Activated CD8-positive, alpha-beta memory T cell treated with anti-CD3 and anti-CD28 coated beads for 24 hours (primary cell): ENCODE measurements around the gene RAI1.

ENCODE experiments used
- DNase-seq: peaks from one replicate; pipeline ENCODE4 v3.0.0-alpha.2; 2020

RAI1 gene

DNA sequence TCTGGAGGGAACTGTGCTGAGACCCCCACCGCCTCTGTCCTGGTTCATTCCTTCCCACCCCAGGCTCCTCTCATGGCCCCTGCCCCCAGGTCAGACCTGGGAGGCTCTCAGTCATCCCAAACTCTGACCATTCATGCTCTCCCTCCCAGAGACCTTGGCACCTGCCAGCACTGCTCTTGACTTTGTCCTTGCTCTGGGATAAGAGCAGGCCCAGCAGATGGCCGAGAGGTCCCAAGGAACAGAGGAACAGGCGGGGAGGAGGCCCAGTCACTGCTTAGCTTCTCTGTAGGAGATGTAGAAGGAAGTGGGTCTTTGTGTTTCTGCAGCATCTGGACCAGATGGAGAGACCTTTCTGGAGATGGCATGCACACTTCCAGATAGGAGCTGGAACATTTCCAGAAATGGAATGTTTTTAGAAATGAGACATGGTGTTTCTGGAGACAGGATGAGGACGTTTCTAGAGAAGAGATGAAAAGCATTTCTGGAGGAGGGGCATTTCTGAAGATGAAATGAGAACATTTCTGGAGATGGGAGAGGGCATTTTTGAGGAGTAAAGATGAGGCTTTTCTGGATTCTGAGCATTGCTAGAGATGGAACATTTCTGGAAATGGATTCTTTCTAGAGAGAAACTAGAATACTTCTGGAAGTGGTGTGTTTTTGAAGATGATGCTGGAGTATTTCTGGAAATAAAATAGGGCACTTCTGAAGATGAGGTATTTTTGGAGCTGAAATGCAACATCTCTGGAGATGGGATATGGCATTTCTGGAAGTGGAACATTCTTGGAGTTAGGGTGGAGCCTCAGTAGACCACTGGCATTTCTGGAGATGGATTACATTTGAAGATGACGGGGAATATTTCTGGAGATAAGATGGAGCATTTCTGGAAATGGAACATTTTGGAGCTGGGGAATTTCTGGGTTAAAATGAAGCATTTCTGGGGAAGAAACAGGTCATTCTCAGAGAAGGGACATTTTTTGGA lies 55.2 kb downstream of the RAI1 start:
- DNase-seq, result no peak

DNA sequence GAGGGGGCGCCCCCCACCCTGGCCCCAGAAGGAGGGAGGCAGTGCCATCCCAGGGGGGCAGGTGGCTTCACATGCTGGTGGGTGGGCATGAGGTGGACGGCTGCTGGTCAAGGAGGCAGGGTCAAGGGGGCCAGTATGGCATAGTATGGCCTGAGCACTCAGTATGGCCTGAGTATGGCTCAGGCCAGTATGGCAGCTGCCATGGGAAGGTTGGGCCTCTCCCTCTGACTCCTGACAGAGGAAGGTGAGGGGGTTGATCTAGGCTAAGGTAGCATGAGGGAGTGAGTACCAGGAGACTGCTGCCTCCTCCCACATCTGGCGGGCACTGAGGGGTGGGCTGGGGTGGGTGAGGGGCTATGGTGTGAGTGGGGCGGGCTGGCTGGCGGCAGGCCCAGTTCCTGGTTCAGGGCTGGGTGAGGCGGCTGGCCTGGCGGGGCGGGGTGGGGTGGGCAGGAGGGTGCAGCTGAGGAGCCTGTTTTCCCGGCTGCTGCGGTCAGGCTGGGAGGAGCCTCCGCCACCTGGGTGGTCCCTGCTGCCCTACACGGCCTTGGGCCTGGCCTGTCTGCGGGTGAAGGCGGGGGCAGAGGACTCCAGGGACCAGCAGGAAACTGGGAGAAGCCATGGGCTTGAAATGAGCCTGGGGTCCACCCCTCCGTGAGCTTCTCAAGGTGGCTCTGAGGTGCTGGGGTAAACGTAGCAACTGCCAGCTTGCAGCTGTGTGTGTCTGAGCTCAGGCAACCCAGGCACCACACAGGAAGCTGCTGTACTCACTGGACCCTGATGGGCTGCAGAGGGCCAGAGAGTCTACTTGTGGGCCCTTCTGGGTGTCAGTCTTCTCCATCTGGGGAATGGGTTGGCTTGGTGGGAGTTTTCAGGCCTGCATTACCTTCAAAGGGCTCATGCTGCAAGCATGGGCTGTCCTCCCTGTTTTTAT lies 57.0 kb downstream of the RAI1 start:
- DNase-seq, result no peak

GRCh38 chr17:17738901-17739300 lies 57.6 kb downstream of the RAI1 start:
- no peak for DNase-seq

DNA sequence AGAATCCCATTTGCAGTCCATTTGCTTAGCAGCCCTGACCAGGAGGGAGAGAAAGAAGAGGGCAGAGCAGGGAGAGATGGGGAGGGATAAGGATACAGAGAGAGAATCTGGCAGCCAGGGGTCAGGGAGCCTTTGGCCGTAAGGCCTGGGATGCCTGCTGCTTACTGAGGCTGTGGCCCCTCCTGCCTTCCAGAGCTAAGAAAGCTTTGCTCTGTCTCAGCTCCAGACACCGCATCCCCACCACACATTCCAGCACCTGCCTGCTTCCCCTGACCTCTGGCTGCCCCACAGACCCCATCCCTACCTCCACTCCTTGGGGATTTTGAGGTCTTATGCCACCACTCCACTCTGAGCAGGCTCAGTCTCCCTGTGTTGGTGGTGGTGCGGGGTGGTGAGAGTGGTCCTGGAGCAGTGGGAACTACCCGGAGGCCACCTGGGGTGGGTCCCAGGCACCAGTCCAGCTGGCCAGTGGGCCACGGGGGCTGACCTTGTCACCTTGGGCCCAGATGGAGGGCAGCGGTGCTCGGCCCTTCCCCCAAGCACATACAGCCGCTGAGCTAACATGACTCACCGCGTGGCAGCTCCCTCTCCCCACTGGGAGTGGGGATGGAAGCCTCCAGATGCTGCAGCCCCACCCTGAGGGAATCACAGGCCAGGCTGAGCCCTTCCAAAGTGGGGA lies 58.3 kb downstream of the RAI1 start:
- DNase-seq, result no peak

GRCh38 chr17:17740615-17741348 lies 59.5 kb downstream of the RAI1 start:
- DNase-seq, result no peak

DNA sequence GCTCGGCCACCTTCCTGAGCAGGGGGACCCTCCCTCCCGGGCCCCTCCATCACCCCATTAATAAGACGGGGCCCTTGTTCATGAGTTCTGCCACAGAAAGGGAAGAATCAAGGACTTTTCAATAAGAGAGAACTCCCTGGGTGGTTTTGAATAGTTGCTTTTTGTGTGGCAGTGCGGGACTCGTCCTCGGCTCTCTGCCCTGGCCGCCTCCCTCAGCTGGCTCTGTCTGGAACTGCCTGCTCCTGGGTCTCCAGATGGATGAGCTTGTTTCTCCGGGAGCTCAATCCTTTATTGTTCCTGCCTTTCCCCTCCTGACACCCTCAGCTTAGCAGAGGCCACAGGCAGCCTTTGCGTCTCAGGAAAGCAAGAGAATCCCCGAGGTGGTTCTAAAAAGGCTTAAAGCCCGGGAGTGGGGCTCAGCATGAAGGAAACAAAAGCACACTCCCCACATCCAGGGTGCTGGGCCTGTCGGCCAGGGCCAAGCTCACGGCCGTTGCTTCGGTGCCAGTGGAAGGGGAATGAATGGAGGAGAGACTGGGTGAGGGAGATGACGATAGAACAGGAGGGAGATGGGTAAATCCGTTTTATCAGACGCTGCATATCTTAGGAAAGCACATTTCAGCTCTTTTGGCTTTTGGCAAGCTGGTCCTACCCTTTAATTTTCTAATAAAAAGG lies 60.2 kb downstream of the RAI1 start:
- no peak for DNase-seq

DNA sequence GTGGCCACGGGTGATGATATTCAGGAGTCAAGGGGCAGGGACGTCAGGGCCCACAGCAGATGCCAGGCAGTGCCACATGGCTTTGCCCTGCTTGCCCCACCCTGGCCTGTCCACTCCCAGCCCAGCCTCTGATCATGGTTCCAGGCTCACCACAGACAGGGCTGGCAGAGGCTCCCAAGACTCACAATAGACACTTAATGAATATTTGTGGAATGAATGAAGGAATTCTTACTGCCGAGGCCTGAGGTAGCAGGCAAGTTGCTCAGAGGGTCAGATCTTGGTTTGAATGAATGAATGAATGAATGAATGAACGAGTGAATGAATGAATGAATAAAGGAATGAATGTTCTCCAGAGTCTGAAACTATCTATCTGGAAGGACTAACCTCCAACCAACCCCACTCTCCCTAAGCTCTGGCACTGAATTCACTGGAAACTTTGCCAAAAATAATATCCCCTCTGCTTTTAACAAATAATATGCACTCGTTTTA lies 60.9 kb downstream of the RAI1 start:
- DNase-seq, result no peak

DNA sequence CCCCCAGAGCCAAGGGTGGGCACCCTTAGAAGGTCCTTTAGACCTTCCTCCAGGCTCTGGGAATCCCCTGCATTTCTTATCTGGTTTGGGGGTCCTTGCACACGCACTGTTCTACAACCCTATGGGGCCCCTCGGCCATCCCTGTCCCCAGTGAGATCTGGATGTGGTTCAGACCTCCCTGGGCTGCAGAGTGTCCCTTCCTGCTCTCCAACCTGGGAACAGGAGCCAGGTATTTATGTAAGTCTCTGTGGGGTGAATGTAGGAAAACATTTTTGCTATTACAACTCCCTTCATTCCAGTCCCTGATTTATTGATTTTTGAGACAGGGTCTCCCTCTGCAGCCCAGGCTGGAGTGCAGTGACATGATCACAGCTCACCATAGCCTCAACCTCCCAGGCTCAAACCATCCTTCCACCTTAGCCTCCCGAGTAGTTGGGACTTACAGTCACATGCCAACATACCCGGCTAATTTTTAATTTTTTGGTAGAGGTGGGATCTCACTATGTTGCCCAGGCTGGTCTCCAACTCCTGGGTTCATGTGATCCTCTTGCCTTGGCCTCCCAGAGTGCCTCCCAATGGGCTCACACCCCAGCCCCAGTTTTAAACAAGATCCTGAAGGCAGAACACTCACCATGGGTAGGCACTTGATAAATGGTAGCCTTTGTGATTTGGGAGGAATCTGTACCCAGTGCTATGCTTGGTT lies 61.6 kb downstream of the RAI1 start:
- no peak for DNase-seq

GRCh38 chr17:17743391-17744112 lies 62.3 kb downstream of the RAI1 start:
- DNase-seq, result no peak

GRCh38 chr17:17744116-17744515 lies 62.9 kb downstream of the RAI1 start:
- DNase-seq, result no peak

GRCh38 chr17:17745476-17746455 lies 64.5 kb downstream of the RAI1 start:
- DNase-seq, result no peak

GRCh38 chr17:17748179-17748578 lies 66.9 kb downstream of the RAI1 start:
- DNase-seq, result no peak

DNA sequence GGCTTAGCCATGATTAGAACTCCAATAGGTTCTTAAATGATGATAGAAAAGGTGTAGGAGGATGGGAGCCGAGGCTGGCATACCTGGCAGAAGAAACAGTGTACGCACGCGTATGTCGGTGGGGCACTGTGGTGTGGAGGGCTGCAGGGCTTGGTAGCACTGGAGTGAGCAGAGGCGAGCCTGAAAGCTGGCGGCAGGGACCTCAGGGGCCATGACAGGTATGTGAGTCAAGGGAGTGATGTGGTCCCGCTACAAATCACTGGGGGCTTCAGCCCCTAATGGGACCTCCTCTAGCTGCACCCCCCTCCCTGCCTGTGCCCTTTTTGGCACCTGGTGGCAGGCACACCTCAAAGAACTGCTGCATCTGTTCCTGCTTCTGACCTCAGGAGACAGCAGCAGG lies 67.3 kb downstream of the RAI1 start:
- DNase-seq, result no peak

GRCh38 chr17:17749025-17749772 lies 67.9 kb downstream of the RAI1 start:
- no peak for DNase-seq

GRCh38 chr17:17749921-17750320 lies 68.7 kb downstream of the RAI1 start:
- DNase-seq, result peak; percentile 77

DNA sequence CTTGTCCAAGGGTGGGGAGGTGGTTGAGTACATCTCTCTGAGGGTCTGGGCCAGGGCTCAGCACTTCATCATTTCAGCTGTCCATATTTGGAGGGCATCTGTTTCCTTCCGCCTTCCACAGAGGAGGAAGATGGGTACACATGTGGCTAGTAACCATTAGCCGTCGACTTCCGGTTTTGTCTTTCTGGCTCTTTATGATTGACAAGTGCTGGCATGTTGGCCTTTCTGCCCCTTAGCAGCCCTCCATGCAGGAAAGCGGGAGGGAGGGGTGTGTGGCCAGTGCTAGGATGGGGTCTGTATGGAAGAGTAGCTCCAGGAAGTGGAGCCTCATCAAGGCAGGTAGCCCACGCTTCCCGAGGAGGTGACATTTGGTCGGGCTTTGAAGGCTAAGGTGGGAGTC lies 69.6 kb downstream of the RAI1 start:
- peak; percentile 82 for DNase-seq

DNA sequence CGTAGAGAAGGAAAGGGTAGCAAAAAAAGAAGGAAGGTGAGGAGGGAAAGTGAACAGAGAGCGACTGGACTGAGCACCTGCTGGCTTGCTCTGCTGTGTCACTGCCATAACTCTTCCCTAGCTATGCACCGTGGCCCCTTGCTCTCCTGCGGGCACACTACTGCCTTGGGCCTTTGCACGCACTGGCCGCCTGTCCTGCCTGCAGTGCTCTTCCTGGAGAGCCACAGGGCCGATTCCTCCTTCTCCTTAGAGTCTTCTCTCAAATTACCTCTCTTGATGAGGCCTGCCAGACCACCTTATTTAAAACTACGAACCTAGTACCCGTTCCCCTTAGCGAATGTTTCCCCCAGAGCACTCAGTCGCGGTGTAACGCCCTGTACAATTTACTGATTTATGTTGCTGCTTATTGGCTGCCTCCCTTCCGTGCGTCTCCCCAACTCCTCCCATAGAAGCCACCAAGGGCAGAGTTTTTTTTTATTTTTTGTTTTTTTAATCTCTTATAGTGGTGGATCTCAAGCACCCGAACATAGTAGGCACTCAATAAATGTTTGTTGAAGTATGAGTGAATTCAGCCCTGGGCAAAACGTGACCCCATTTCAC lies 70.3 kb downstream of the RAI1 start:
- peak; percentile 69 for DNase-seq
